HG03558 (cell line): ENCODE measurements around the gene TBC1D22B.

Experiments used
- ATAC-seq: cut with Tn5 transposase; IDR thresholded peaks from one replicate; pipeline ENCODE4 v1.9.1; 2021; ENCODE audit warnings: moderate number of reproducible peaks; ENCODE audit not compliant: unreplicated experiment; ENCODE audit errors: extremely low read depth

TBC1D22B gene

GRCh38 chr6:37376078-37376743 is 118.6 kb downstream of the TBC1D22B start:
- no peak for ATAC-seq

GRCh38 chr6:37381579-37381978 is 124.0 kb downstream of the TBC1D22B start:
- ATAC-seq = no peak
